ENCODE measurements around the gene KCNV2.
A peak's percentile ranks its signal among the peaks of the same experiment; 100 is the strongest.

Gene KCNV2

GRCh38 chr9:2725898-2726649 lies 8.8 kb downstream of the KCNV2 start:
- no peak for TF ChIP-seq CEBPB (IDR thresholded peaks at IDR 0.05)

GRCh38 chr9:2726650-2727340 lies 9.5 kb downstream of the KCNV2 start:
- TF ChIP-seq USF1 (IDR thresholded peaks at IDR 0.05) (no peak), EGR1 (IDR thresholded peaks at IDR 0.05) (no peak), YY1 (IDR thresholded peaks at IDR 0.05; ENCODE audit: low read depth) (no peak), CEBPB (IDR thresholded peaks at IDR 0.05) (no peak), EP300 (IDR thresholded peaks at IDR 0.05; ENCODE audit: borderline replicate concordance) (no peak), NFIC (IDR thresholded peaks at IDR 0.05) (no peak), REST (IDR thresholded peaks at IDR 0.05; ENCODE audit: low read depth) (no peak), FOXM1 (IDR thresholded peaks at IDR 0.05; ENCODE audit: borderline replicate concordance, low read depth) (no peak), ZBTB7A (IDR thresholded peaks at IDR 0.05; ENCODE audit: low read depth) (no peak)

GRCh38 chr9:2727374-2727773 lies 10.1 kb downstream of the KCNV2 start:
- no peak for TF ChIP-seq TCF12 (IDR thresholded peaks at IDR 0.05; ENCODE audit: low read depth)
- TF ChIP-seq YY1 (IDR thresholded peaks at IDR 0.05; ENCODE audit: low read depth), result no peak
- no peak for TF ChIP-seq USF1 (IDR thresholded peaks at IDR 0.05)
- TF ChIP-seq CREB1 (IDR thresholded peaks at IDR 0.05; ENCODE audit: low read depth), result no peak
- no peak for TF ChIP-seq ZBTB7A (IDR thresholded peaks at IDR 0.05; ENCODE audit: low read depth)
- no peak for TF ChIP-seq CEBPB (IDR thresholded peaks at IDR 0.05)
- TF ChIP-seq NFIC (IDR thresholded peaks at IDR 0.05), result no peak

- TF ChIP-seq CREB1 (IDR thresholded peaks at IDR 0.05; ENCODE audit: low read depth), result no peak
- TF ChIP-seq RAD21 (IDR thresholded peaks at IDR 0.05; ENCODE audit: low read depth), result peak; percentile 57
Measured at GRCh38 chr9:2727966-2728613, 10.8 kb downstream of the KCNV2 start.

GRCh38 chr9:2729003-2729402 lies 11.7 kb downstream of the KCNV2 start:
- no peak for TF ChIP-seq TAF1 (IDR thresholded peaks at IDR 0.05; ENCODE audit: low read depth)
- no peak for TF ChIP-seq TEAD4 (IDR thresholded peaks at IDR 0.05)
- TF ChIP-seq FOXM1 (IDR thresholded peaks at IDR 0.05; ENCODE audit: borderline replicate concordance, low read depth), result no peak
- no peak for TF ChIP-seq CEBPB (IDR thresholded peaks at IDR 0.05)
- TF ChIP-seq NFIC (IDR thresholded peaks at IDR 0.05), result no peak
- TF ChIP-seq REST (IDR thresholded peaks at IDR 0.05; ENCODE audit: low read depth), result no peak
- TF ChIP-seq CREB1 (IDR thresholded peaks at IDR 0.05; ENCODE audit: low read depth), result no peak
- no peak for TF ChIP-seq RAD21 (IDR thresholded peaks at IDR 0.05; ENCODE audit: low read depth)
- TF ChIP-seq EP300 (IDR thresholded peaks at IDR 0.05; ENCODE audit: borderline replicate concordance), result no peak

- no peak for TF ChIP-seq ZBTB7A (IDR thresholded peaks at IDR 0.05; ENCODE audit: low read depth)
- no peak for TF ChIP-seq MAX (IDR thresholded peaks at IDR 0.05)
- no peak for TF ChIP-seq YY1 (IDR thresholded peaks at IDR 0.05; ENCODE audit: low read depth)
- no peak for TF ChIP-seq EP300 (IDR thresholded peaks at IDR 0.05; ENCODE audit: borderline replicate concordance)
- TF ChIP-seq CREB1 (IDR thresholded peaks at IDR 0.05; ENCODE audit: low read depth), result no peak
- no peak for TF ChIP-seq NFIC (IDR thresholded peaks at IDR 0.05)
- no peak for TF ChIP-seq FOXM1 (IDR thresholded peaks at IDR 0.05; ENCODE audit: borderline replicate concordance, low read depth)
- TF ChIP-seq EGR1 (IDR thresholded peaks at IDR 0.05), result no peak
- TF ChIP-seq CEBPB (IDR thresholded peaks at IDR 0.05), result no peak
- no peak for TF ChIP-seq REST (IDR thresholded peaks at IDR 0.05; ENCODE audit: low read depth)
- TF ChIP-seq TCF12 (IDR thresholded peaks at IDR 0.05; ENCODE audit: low read depth), result no peak
- no peak for TF ChIP-seq TEAD4 (IDR thresholded peaks at IDR 0.05)
- no peak for TF ChIP-seq TAF1 (IDR thresholded peaks at IDR 0.05; ENCODE audit: low read depth)
- TF ChIP-seq USF1 (IDR thresholded peaks at IDR 0.05), result no peak
Measured at GRCh38 chr9:2729721-2730120, 12.4 kb downstream of the KCNV2 start.
